OCI-LY3 (cell line): ENCODE measurements around the gene CACNA1A.

Experiments used
- EZH2phosphoT487 ChIP-seq: fragments of 200-600 bp; shearing (Covaris generic); IDR thresholded peaks from 2 replicates; pipeline ENCODE4 v1.6.1; 2018; ENCODE audit warnings: antibody characterized with exemption, mixed run types, low read depth
- TF ChIP-seq, protein P1 (sequence below): fragments of 200-600, 300-600 bp; sonication (generic); IDR thresholded peaks from 2 replicates; pipeline ENCODE4 v1.5.1; 2014; ENCODE audit warnings: antibody characterized with exemption, low read length, low read depth

DNA sequence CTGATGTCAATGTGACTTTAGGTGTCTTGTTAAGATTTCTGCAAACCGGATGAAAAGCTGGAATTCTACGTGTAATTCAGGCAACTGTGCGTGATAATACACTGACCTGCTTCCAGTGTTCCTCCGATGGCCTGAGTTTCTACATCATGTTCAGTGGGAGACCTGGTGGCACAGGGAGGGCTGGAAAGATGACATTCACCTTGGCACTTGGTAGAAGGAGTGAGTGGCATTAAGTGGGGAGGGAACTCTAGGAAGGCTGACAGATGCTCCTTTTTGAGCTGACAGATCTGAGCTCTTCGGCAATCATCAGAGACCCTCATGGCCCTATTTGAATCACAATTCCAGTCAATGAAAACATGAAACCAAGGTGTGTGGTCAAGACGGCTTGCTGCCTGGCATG, 4.0 kb downstream of the CACNA1A start:
- TF ChIP-seq, protein P1, sequence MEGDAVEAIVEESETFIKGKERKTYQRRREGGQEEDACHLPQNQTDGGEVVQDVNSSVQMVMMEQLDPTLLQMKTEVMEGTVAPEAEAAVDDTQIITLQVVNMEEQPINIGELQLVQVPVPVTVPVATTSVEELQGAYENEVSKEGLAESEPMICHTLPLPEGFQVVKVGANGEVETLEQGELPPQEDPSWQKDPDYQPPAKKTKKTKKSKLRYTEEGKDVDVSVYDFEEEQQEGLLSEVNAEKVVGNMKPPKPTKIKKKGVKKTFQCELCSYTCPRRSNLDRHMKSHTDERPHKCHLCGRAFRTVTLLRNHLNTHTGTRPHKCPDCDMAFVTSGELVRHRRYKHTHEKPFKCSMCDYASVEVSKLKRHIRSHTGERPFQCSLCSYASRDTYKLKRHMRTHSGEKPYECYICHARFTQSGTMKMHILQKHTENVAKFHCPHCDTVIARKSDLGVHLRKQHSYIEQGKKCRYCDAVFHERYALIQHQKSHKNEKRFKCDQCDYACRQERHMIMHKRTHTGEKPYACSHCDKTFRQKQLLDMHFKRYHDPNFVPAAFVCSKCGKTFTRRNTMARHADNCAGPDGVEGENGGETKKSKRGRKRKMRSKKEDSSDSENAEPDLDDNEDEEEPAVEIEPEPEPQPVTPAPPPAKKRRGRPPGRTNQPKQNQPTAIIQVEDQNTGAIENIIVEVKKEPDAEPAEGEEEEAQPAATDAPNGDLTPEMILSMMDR: no peak
- no peak for TF ChIP-seq EZH2phosphoT487
